CD4-positive, alpha-beta T cell (primary cell): ENCODE measurements around the gene SELENOP. TPM values are rescaled to one million over a fixed set of nuclear protein-coding genes. Genes with fewer than 3 reads are reported as not detected.
"Not testable (repeated sequence)": the region's sequence is repeated elsewhere in the genome, so short reads cannot be mapped to it uniquely, and the experiment has no call there.

Experiments used
- ATAC-seq: fragments of 200-7000 bp; cut with Tn5 transposase; one replicate; pipeline ENCODE4 v1.10.0; 2022; ENCODE audit warnings: mild to moderate bottlenecking; ENCODE audit not compliant: poor library complexity
- CTCF ChIA-PET: fragments of 350-600 bp; sonication (Branson Sonifier 250); formaldehyde crosslinking; loops from one replicate; lab custom pipeline; 2021; ENCODE audit warnings: antibody characterized with exemption, inconsistent platforms; lab: Charles Lee
- POLR2A ChIA-PET: fragments of 350-600 bp; sonication (Branson Sonifier 250); formaldehyde crosslinking; loops from one replicate; lab custom pipeline; 2021; ENCODE audit warnings: antibody characterized with exemption, inconsistent platforms; lab: Charles Lee
- DNase-seq, 14 experiments: peaks; one replicate each; pipeline ENCODE4 v3.0.0-alpha.2; 2013 to 2020; ENCODE audit warnings: mixed read lengths in 2 of 14
- H3K27ac ChIP-seq, 2 donors: one replicate each; pipeline versions ENCODE4 v1.5.1 to v1.7.0; 2013; ENCODE audit warnings: low read length in 2 of 2, low read depth in 1 of 2, mild to moderate bottlenecking in 1 of 2
- H3K27me3 ChIP-seq, 2 experiments: 1 replicate in 1 of 2; 2 replicates in 1 of 2; pipeline versions ENCODE4 v1.6.1 to v1.7.0; 2013; ENCODE audit warnings: low read length in 2 of 2, control low read depth in 1 of 2, mild to moderate bottlenecking in 1 of 2, moderate library complexity in 1 of 2; ENCODE audit not compliant: insufficient read depth in 2 of 2, control insufficient read depth in 1 of 2
- H3K36me3 ChIP-seq: one replicate; pipeline ENCODE4 v1.6.1; 2013; ENCODE audit warnings: low read length, control low read depth; ENCODE audit not compliant: insufficient read depth
- H3K4me1 ChIP-seq: one replicate; pipeline ENCODE4 v1.6.1; 2013; ENCODE audit warnings: low read length, control low read depth; ENCODE audit not compliant: insufficient read depth
- H3K4me3 ChIP-seq: one replicate; pipeline ENCODE4 v1.5.1; 2013; ENCODE audit warnings: mild to moderate bottlenecking, low read length, moderate library complexity
- H3K9me3 ChIP-seq, 2 experiments: 1 replicate in 1 of 2; 2 replicates in 1 of 2; pipeline versions ENCODE4 v1.6.1 to v1.7.0; 2013; ENCODE audit warnings: low read length in 2 of 2, mild to moderate bottlenecking in 2 of 2, control low read depth in 1 of 2, moderate library complexity in 1 of 2; ENCODE audit not compliant: control insufficient read depth in 1 of 2, insufficient read depth in 1 of 2
- H3K27ac Mint-ChIP-seq: one replicate; pipeline ENCODE4 v1.8.0; 2020; ENCODE audit warnings: mixed read lengths
- H3K27me3 Mint-ChIP-seq: one replicate; pipeline ENCODE4 v1.8.0; 2021; ENCODE audit warnings: mixed read lengths
- H3K36me3 Mint-ChIP-seq: one replicate; pipeline ENCODE4 v1.8.0; 2021; ENCODE audit warnings: low read depth, mixed read lengths
- H3K4me1 Mint-ChIP-seq: one replicate; pipeline ENCODE4 v1.8.0; 2021; ENCODE audit warnings: low read depth, mixed read lengths
- H3K4me3 Mint-ChIP-seq: one replicate; pipeline ENCODE4 v1.8.0; 2020; ENCODE audit warnings: mild to moderate bottlenecking, mixed read lengths
- H3K9me3 Mint-ChIP-seq: one replicate; pipeline ENCODE4 v1.8.0; 2020; ENCODE audit warnings: mixed read lengths
- CTCF ChIP-seq: fragments of 200-600 bp; IDR thresholded peaks from one replicate; pipeline ENCODE4 v1.8.0; 2022; ENCODE audit warnings: antibody characterized with exemption, mild to moderate bottlenecking
- intact Hi-C, 2 experiments: fragments of 100-400 bp; cut with DNase I in 1 of 2; cut with micrococcal nuclease in 1 of 2; formaldehyde crosslinking; loops; one replicate each; pipeline versions ENCODE4 v1.15.1 to v1.9.0; 2023 to 2025; cut with DNase I, micrococcal nuclease
- total RNA-seq, 174 experiments: library from RNA in 2 of 174; stranded (reverse) in 2 of 174; gene quantifications; one replicate each; pipeline ENCODE4 v1.2.3 and lab custom pipeline; 2021 to 2026

Gene SELENOP
- total RNA-seq, 2 experiments from 2014 or later: 0.36 TPM; not detected in 1

- no peaks in the 10 kb centered on the region for H3K9me3 ChIP-seq
- intact Hi-C loops: no loop called here
- ChIA-PET POLR2A (no interaction called here), CTCF (no interaction called here)
- TF ChIP-seq CTCF: no peak
- Mint-ChIP-seq H3K27me3 (peaks cover 12% of the 10 kb centered on the region), H3K9me3 (no peaks in the 10 kb centered on the region), H3K4me3 (no peak overlapping the region), H3K4me1 (no peaks in the 10 kb centered on the region), H3K27ac (no peak overlapping the region), H3K36me3 (no peaks in the 10 kb centered on the region)
- no peak overlapping the region for H3K4me3 ChIP-seq
- no peak overlapping the region for H3K27ac ChIP-seq
- no peaks in the 10 kb centered on the region for H3K36me3 ChIP-seq
- no peak for ATAC-seq
- no peaks in the 10 kb centered on the region for H3K4me1 ChIP-seq
- DNase-seq: no peak
- no peaks in the 10 kb centered on the region for H3K27me3 ChIP-seq
These were observed 41.1 kb upstream of the SELENOP start for GRCh38 chr5:42852826-42853225.

GRCh38 chr5:42851481-42851880 lies 39.8 kb upstream of the SELENOP start:
- CTCF ChIA-PET: interaction anchor here (0.6 kb wide), 1 partner anchor 1526 kb away, joined by 3 read pairs; no protein-coding TSS in a partner anchor
- no peak for ATAC-seq
- Histone ChIP-seq H3K27ac (no peak overlapping the region), H3K4me1 (no peaks in the 10 kb centered on the region), H3K9me3 (no peaks in the 10 kb centered on the region), H3K27me3 (no peaks in the 10 kb centered on the region), H3K36me3 (no peaks in the 10 kb centered on the region), H3K4me3 (no peak overlapping the region)
- DNase-seq: no peak
- Mint-ChIP-seq H3K27me3 (peaks cover 12% of the 10 kb centered on the region), H3K27ac (no peak overlapping the region), H3K4me1 (no peaks in the 10 kb centered on the region), H3K9me3 (no peaks in the 10 kb centered on the region), H3K36me3 (no peaks in the 10 kb centered on the region), H3K4me3 (no peak overlapping the region)
- TF ChIP-seq CTCF: no peak
- intact Hi-C loops: no loop called here
- POLR2A ChIA-PET: no interaction called here

- POLR2A ChIA-PET: no interaction called here
- no peak for DNase-seq
- no peak overlapping the region for H3K27ac ChIP-seq
- no peak for TF ChIP-seq CTCF
- no peaks in the 10 kb centered on the region for H3K4me1 ChIP-seq
- Mint-ChIP-seq H3K4me3 (no peak overlapping the region), H3K4me1 (no peaks in the 10 kb centered on the region), H3K27me3 (peaks cover 21% of the 10 kb centered on the region), H3K36me3 (no peaks in the 10 kb centered on the region), H3K27ac (no peak overlapping the region), H3K9me3 (no peaks in the 10 kb centered on the region)
- no peaks in the 10 kb centered on the region for H3K27me3 ChIP-seq
- no peak overlapping the region for H3K4me3 ChIP-seq
- intact Hi-C loops: no loop called here
- no peaks in the 10 kb centered on the region for H3K36me3 ChIP-seq
- CTCF ChIA-PET: no interaction called here
- no peak for ATAC-seq
- H3K9me3 ChIP-seq: no peaks in the 10 kb centered on the region
These were observed 36.9 kb upstream of the SELENOP start for GRCh38 chr5:42848545-42848944.

GRCh38 chr5:42844408-42844807 lies 32.7 kb upstream of the SELENOP start:
- CTCF ChIA-PET: not testable (repeated sequence)

More at GRCh38 chr5:42844408-42844807, 32.7 kb upstream of the SELENOP start:
- H3K4me1 ChIP-seq, H3K4me3 ChIP-seq, H3K4me1 Mint-ChIP-seq, H3K4me3 Mint-ChIP-seq, H3K27ac Mint-ChIP-seq, intact Hi-C loops, H3K36me3 Mint-ChIP-seq, H3K9me3 Mint-ChIP-seq, H3K27me3 ChIP-seq, ATAC-seq, H3K27ac ChIP-seq, DNase-seq, POLR2A ChIA-PET, H3K36me3 ChIP-seq, H3K9me3 ChIP-seq: not testable (repeated sequence)
- peaks cover 31% of the 10 kb centered on the region for H3K27me3 Mint-ChIP-seq
